K562 (cell line): ENCODE results near the gene SPATA25.

Experiments
- ARID4B ChIP-seq: sonication (generic); formaldehyde crosslinking; IDR thresholded peaks from 2 replicates; pipeline ENCODE4 v1.8.0; 2022; ENCODE audit warnings: mild to moderate bottlenecking, missing genetic modification reagents
- BCOR ChIP-seq: fragments of 450-650 bp; IDR thresholded peaks from 2 replicates; pipeline ENCODE4 v1.6.1; 2016
- CTCF ChIP-seq, 3 experiments: IDR thresholded peaks in 2 of 3; conservative IDR thresholded peaks in 1 of 3; 2 replicates each; pipeline ENCODE4 v1.5.1; 2011 to 2012; ENCODE audit warnings: low read length in 3 of 3, mild to moderate bottlenecking in 3 of 3, control low read depth in 2 of 3, improper control_type of control experiment in 1 of 3, inconsistent platforms in 1 of 3, low read depth in 1 of 3, mixed read lengths in 1 of 3, moderate library complexity in 1 of 3; ENCODE audit not compliant: insufficient read depth in 2 of 3
- EZH2 ChIP-seq: IDR thresholded peaks from 2 replicates; pipeline ENCODE4 v1.6.1; 2012; ENCODE audit warnings: low read depth, mild to moderate bottlenecking, inconsistent platforms, low read length, borderline replicate concordance
- POLR2A ChIP-seq: fragments of 450-650 bp; conservative IDR thresholded peaks from 2 replicates; pipeline ENCODE4 v1.6.1; 2016
- TCF7 ChIP-seq: sonication (generic); IDR thresholded peaks from 2 replicates; pipeline ENCODE4 v1.6.1; 2016; ENCODE audit warnings: antibody characterized with exemption, borderline replicate concordance
- XRCC3 ChIP-seq: fragments of 450-650 bp; IDR thresholded peaks from 2 replicates; pipeline ENCODE4 v1.6.1; 2017; ENCODE audit warnings: mild to moderate bottlenecking, moderate library complexity

GRCh38 chr20:45853484-45853883 is 33.9 kb downstream of the SPATA25 start:
- TF ChIP-seq ARID4B (CRISPR knock-in tag) (no peak), CTCF (IDR thresholded peaks at IDR 0.05 in 2 of 3, conservative IDR thresholded peaks at IDR 0.05 in 1 of 3; ENCODE audit: insufficient read depth in 2 of 3, low read depth in 1 of 3, low read length in 3 of 3) (no peak), BCOR (no peak), POLR2A (no peak), TCF7 (no peak), XRCC3 (no peak), EZH2 (no peak)
